22Rv1 (cell line): ENCODE results near the gene CCDC39.

ENCODE experiments used
- ZFX ChIP-seq: fragments of 450-650 bp; IDR thresholded peaks from 2 replicates; pipeline ENCODE4 v1.6.1; 2017; ENCODE audit warnings: antibody characterized with exemption, borderline replicate concordance
- TF ChIP-seq, protein P1 (sequence below): fragments of 450-650 bp; IDR thresholded peaks from 2 replicates; pipeline ENCODE4 v1.5.1; 2017; ENCODE audit warnings: mild to moderate bottlenecking

DNA sequence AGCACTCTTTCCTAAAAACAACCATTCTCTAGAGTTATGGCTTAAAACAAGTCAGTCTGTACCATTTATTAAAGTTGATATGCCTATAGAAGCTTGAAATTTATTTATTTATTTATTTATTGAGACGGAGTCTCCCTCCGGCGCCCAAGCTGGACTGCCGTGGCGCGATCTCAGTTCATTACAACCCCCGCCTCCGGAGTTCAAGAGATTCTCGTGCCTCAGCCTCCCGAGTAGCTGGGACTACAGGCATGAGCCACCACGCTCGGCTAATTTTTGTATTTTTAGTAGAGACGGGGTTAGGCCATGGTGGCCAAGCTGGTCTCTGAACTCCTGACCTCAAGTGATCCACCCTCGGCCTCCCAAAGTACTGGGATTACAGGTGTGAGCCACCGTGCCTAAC, 78.8 kb downstream of the CCDC39 start:
- TF ChIP-seq, protein P1, sequence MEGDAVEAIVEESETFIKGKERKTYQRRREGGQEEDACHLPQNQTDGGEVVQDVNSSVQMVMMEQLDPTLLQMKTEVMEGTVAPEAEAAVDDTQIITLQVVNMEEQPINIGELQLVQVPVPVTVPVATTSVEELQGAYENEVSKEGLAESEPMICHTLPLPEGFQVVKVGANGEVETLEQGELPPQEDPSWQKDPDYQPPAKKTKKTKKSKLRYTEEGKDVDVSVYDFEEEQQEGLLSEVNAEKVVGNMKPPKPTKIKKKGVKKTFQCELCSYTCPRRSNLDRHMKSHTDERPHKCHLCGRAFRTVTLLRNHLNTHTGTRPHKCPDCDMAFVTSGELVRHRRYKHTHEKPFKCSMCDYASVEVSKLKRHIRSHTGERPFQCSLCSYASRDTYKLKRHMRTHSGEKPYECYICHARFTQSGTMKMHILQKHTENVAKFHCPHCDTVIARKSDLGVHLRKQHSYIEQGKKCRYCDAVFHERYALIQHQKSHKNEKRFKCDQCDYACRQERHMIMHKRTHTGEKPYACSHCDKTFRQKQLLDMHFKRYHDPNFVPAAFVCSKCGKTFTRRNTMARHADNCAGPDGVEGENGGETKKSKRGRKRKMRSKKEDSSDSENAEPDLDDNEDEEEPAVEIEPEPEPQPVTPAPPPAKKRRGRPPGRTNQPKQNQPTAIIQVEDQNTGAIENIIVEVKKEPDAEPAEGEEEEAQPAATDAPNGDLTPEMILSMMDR, result no peak
- no peak for TF ChIP-seq ZFX
